GM12892 (cell line): ENCODE data around the gene GNB1L.

ENCODE experiments used
- POLR2A ChIP-seq: IDR thresholded peaks from 2 replicates; pipeline ENCODE4 v1.6.1; 2011; ENCODE audit warnings: low read depth, low read length, control low read depth
- POLR2AphosphoS5 ChIP-seq: IDR thresholded peaks from 2 replicates; pipeline ENCODE4 v1.6.1; 2011; ENCODE audit warnings: low read depth, low read length, control low read depth

- TF ChIP-seq POLR2AphosphoS5, result no peak
- TF ChIP-seq POLR2A, result no peak
Observed at GRCh38 chr22:19745155-19746101, 109.2 kb downstream of the GNB1L start.
